Smooth muscle cell (in vitro differentiated cells): Measurements from ENCODE around the gene NRG4. TPM values are rescaled to one million over a fixed set of nuclear protein-coding genes. Genes with fewer than 3 reads are reported as not detected.
"Not testable (repeated sequence)": the region's sequence is repeated elsewhere in the genome, so short reads cannot be mapped to it uniquely, and the experiment has no call there.

Experiments used
- DNase-seq: peaks from one replicate; lab custom pipeline; 2025; ENCODE audit not compliant: unreplicated experiment; lab: John Stamatoyannopoulos, UW
- H2AFZ ChIP-seq: fragments of 200-600 bp; sonication (generic); 2 replicates; pipeline ENCODE4 v1.6.0; 2016; ENCODE audit warnings: antibody characterized with exemption, low read depth, mild to moderate bottlenecking
- H3F3A ChIP-seq: fragments of 200-600 bp; sonication (generic); 2 replicates; pipeline ENCODE4 v1.6.0; 2017; ENCODE audit warnings: antibody characterized with exemption, low read depth
- H3K27ac ChIP-seq: fragments of 200-600 bp; sonication (generic); 2 replicates; pipeline ENCODE4 v1.5.1; 2016; ENCODE audit warnings: low read depth, mild to moderate bottlenecking
- H3K27me3 ChIP-seq: fragments of 200-600 bp; sonication (generic); 2 replicates; pipeline ENCODE4 v1.6.1; 2016; ENCODE audit warnings: low read depth, mild to moderate bottlenecking
- H3K36me3 ChIP-seq: fragments of 200-600 bp; sonication (generic); 2 replicates; pipeline ENCODE4 v1.5.1; 2016; ENCODE audit warnings: low read depth
- H3K4me1 ChIP-seq: fragments of 200-600 bp; sonication (generic); 2 replicates; pipeline ENCODE4 v1.5.1; 2016; ENCODE audit warnings: low read depth
- H3K4me2 ChIP-seq: fragments of 200-600 bp; sonication (generic); 2 replicates; pipeline ENCODE4 v1.6.0; 2016; ENCODE audit warnings: mild to moderate bottlenecking
- H3K4me3 ChIP-seq: fragments of 200-600 bp; sonication (generic); 2 replicates; pipeline ENCODE4 v1.5.1; 2016; ENCODE audit warnings: mild to moderate bottlenecking
- H3K79me2 ChIP-seq: fragments of 200-600 bp; sonication (generic); 2 replicates; pipeline ENCODE4 v1.6.0; 2016; ENCODE audit warnings: low read depth, mild to moderate bottlenecking
- H3K9ac ChIP-seq: fragments of 200-600 bp; sonication (generic); 2 replicates; pipeline ENCODE4 v1.6.0; 2016; ENCODE audit warnings: low read depth
- H3K9me3 ChIP-seq: fragments of 200-600 bp; sonication (generic); replicated peaks from 2 replicates; pipeline ENCODE4 v1.5.1; 2016; ENCODE audit warnings: low read depth
- H4K20me1 ChIP-seq: fragments of 200-600 bp; sonication (generic); 2 replicates; pipeline ENCODE4 v1.6.0; 2016; ENCODE audit warnings: low read depth
- CTCF ChIP-seq: fragments of 200-600 bp; sonication (generic); IDR thresholded peaks from 2 replicates; pipeline ENCODE4 v1.5.1; 2017; ENCODE audit warnings: borderline replicate concordance, mild to moderate bottlenecking, antibody characterized with exemption; ENCODE audit not compliant: insufficient read depth, poor library complexity, severe bottlenecking
- WGBS: methylation state at CpG from one replicate; pipeline ENCODE4 v1.1.7; 2016; ENCODE audit warnings: low lambda C conversion rate; 5-methylcytosine and 5-hydroxymethylcytosine counted together
- polyA plus RNA-seq: library from polyadenylated mRNA; unstranded; fragments of >200 nt; fragmentation: Nextera tagmentation; extraction: Ambion mirVana; gene quantifications from 2 replicates; pipeline ENCODE4 v1.2.1, GENCODE V29; 2016
- total RNA-seq: library from RNA; depleted of rRNA; stranded (reverse); fragments of >200 nt; gene quantifications from 2 replicates; pipeline ENCODE4 v1.2.3, GENCODE V29; 2014

Gene NRG4
- total and polyA plus RNA-seq, 2 experiments from 2014 or later, result 0.30 TPM; not detected in 1

- no peaks in the 10 kb centered on the region for H4K20me1 ChIP-seq
- peak overlapping the region; percentile 35 for H3K4me3 ChIP-seq
- no peak overlapping the region for H3K9ac ChIP-seq
- peak overlapping the region; percentile 77 for H3K4me2 ChIP-seq
- TF ChIP-seq CTCF, result no peak
- H3K4me1 ChIP-seq, result no peaks in the 10 kb centered on the region
- no peaks in the 10 kb centered on the region for H3K36me3 ChIP-seq
- H3K79me2 ChIP-seq, result no peaks in the 10 kb centered on the region
- peaks cover 21% of the 10 kb centered on the region for H3K27me3 ChIP-seq
- H3K9me3 ChIP-seq, result no peaks in the 10 kb centered on the region
- DNase-seq, result no peak
- H3F3A ChIP-seq, result no peaks in the 10 kb centered on the region
- H2AFZ ChIP-seq, result peak overlapping the region; percentile 86
- 45% methylated on average over 3 of the region's 3 CpGs for WGBS
- no peak overlapping the region for H3K27ac ChIP-seq
Measured at GRCh38 chr15:76056931-76057330, 44.7 kb upstream of the NRG4 start.

GRCh38 chr15:76054201-76054600 lies 42.0 kb upstream of the NRG4 start:
- not testable (repeated sequence) for H3K4me2 ChIP-seq, H3F3A ChIP-seq, H3K27ac ChIP-seq, DNase-seq, H3K9ac ChIP-seq, H3K4me3 ChIP-seq, H2AFZ ChIP-seq, H3K4me1 ChIP-seq, H3K36me3 ChIP-seq, H4K20me1 ChIP-seq, H3K9me3 ChIP-seq, H3K79me2 ChIP-seq
- 91% methylated on average over 10 of the region's 10 CpGs for WGBS
- peaks cover 15% of the 10 kb centered on the region for H3K27me3 ChIP-seq

- Histone ChIP-seq H3K4me1 (peaks cover 20% of the 10 kb centered on the region), H3K9me3 (no peaks in the 10 kb centered on the region), H3K4me3 (no peak overlapping the region), H3F3A (no peaks in the 10 kb centered on the region), H3K27me3 (no peaks in the 10 kb centered on the region), H4K20me1 (no peaks in the 10 kb centered on the region), H3K27ac (no peak overlapping the region), H2AFZ (no peak overlapping the region), H3K36me3 (no peaks in the 10 kb centered on the region), H3K4me2 (no peak overlapping the region), H3K79me2 (no peaks in the 10 kb centered on the region), H3K9ac (no peak overlapping the region)
- TF ChIP-seq CTCF, result no peak
- 91% methylated on average over 1 of the region's 1 CpG for WGBS
- no peak for DNase-seq
Measured at GRCh38 chr15:76038512-76038911, 26.3 kb upstream of the NRG4 start.

GRCh38 chr15:76035593-76035992 lies 23.4 kb upstream of the NRG4 start:
- whole genome bisulfite sequencing, result 56% methylated on average over 3 of the region's 3 CpGs
- no peaks in the 10 kb centered on the region for H3F3A ChIP-seq

More at GRCh38 chr15:76035593-76035992, 23.4 kb upstream of the NRG4 start:
- H3K36me3 ChIP-seq, result no peaks in the 10 kb centered on the region
- no peak for TF ChIP-seq CTCF
- H3K4me1 ChIP-seq, result peaks cover 20% of the 10 kb centered on the region
- no peaks in the 10 kb centered on the region for H3K27me3 ChIP-seq
- no peak overlapping the region for H3K4me2 ChIP-seq
- no peak for DNase-seq
- H3K9me3 ChIP-seq, result no peaks in the 10 kb centered on the region
- no peak overlapping the region for H3K9ac ChIP-seq
- no peak overlapping the region for H2AFZ ChIP-seq
- H3K27ac ChIP-seq, result no peak overlapping the region
- no peaks in the 10 kb centered on the region for H3K79me2 ChIP-seq
- H4K20me1 ChIP-seq, result no peaks in the 10 kb centered on the region
- no peak overlapping the region for H3K4me3 ChIP-seq
